Spleen (tissue), 11 donors: Measurements from ENCODE around the gene SESN2. TPM values are rescaled to one million over a fixed set of nuclear protein-coding genes. Genes with fewer than 3 reads are reported as not detected.

Experiments
- DNase-seq: peaks from one replicate; pipeline ENCODE4 v3.0.0-alpha.2; 2020
- H3K27ac ChIP-seq, 8 donors: fragments of 200-600 bp; sonication (generic) in 7 of 8; 1 replicate in 4 of 8; 2 replicates in 4 of 8; pipeline versions ENCODE4 v1.5.0 to v1.8.0; 2016 to 2021; ENCODE audit warnings: inconsistent platforms in 4 of 8, mild to moderate bottlenecking in 4 of 8, moderate library complexity in 1 of 8
- H3K27me3 ChIP-seq, 7 donors: fragments of 200-600 bp; sonication (generic) in 6 of 7; replicated peaks in 1 of 7; 1 replicate in 4 of 7; 2 replicates in 3 of 7; pipeline versions ENCODE4 v1.5.0 to v1.8.0; 2016 to 2021; ENCODE audit warnings: inconsistent platforms in 3 of 7, mild to moderate bottlenecking in 1 of 7
- H3K36me3 ChIP-seq, 6 donors: fragments of 200-600 bp; sonication (generic) in 5 of 6; 1 replicate in 4 of 6; 2 replicates in 2 of 6; pipeline versions ENCODE4 v1.5.0 to v1.8.0; 2016 to 2021; ENCODE audit warnings: inconsistent platforms in 2 of 6
- H3K4me1 ChIP-seq, 6 donors: fragments of 200-600 bp; sonication (generic) in 5 of 6; 1 replicate in 3 of 6; 2 replicates in 3 of 6; pipeline versions ENCODE4 v1.5.0 to v1.8.0; 2016 to 2021; ENCODE audit warnings: inconsistent platforms in 3 of 6
- H3K4me3 ChIP-seq, 8 donors: fragments of 200-600 bp; sonication (generic) in 7 of 8; 1 replicate in 4 of 8; 2 replicates in 4 of 8; pipeline versions ENCODE4 v1.5.0 to v1.8.0; 2016 to 2021; ENCODE audit warnings: inconsistent platforms in 4 of 8, mild to moderate bottlenecking in 4 of 8, moderate library complexity in 2 of 8
- H3K9me3 ChIP-seq, 8 donors: fragments of 200-600 bp; sonication (generic) in 7 of 8; 1 replicate in 4 of 8; 2 replicates in 4 of 8; pipeline versions ENCODE4 v1.5.0 to v1.8.0; 2016 to 2021; ENCODE audit warnings: inconsistent platforms in 4 of 8
- CTCF ChIP-seq, 11 experiments: fragments of 200-600 bp in 7 of 11; fragments of 450-650 bp in 4 of 11; sonication (generic) in 4 of 11; IDR thresholded peaks in 8 of 11; conservative IDR thresholded peaks in 3 of 11; 1 replicate in 7 of 11; 2 replicates in 4 of 11; pipeline versions ENCODE4 v1.4.0 to v1.8.0; 2016 to 2021; ENCODE audit warnings: antibody characterized with exemption in 11 of 11, inconsistent platforms in 4 of 11, mild to moderate bottlenecking in 1 of 11
- POLR2A ChIP-seq, 3 donors: fragments of 450-650 bp; IDR thresholded peaks; one replicate each; pipeline ENCODE4 v1.5.1; 2017; ENCODE audit warnings: antibody characterized with exemption in 3 of 3, mild to moderate bottlenecking in 1 of 3
- POLR2AphosphoS5 ChIP-seq, 3 donors: sonication (generic); formaldehyde crosslinking; IDR thresholded peaks; one replicate each; pipeline ENCODE4 v1.5.1; 2017; ENCODE audit warnings: antibody characterized with exemption in 3 of 3
- WGBS, 5 donors: extraction: QIAGEN DNeasy Blood & Tissue Kit in 3 of 5; methylation state at CpG; one replicate each; pipeline versions ENCODE4 v1.1.5 to v1.1.7; 2013 to 2018; 5-methylcytosine and 5-hydroxymethylcytosine counted together
- intact Hi-C: fragments of 100-400 bp; cut with DNase I; formaldehyde crosslinking; loops from one replicate; pipeline ENCODE4 v1.15.0; 2023; ENCODE audit warnings: low total_unique reads
- polyA plus RNA-seq, 3 donors: library from polyadenylated mRNA; stranded (reverse); fragments of 200-250 nt; gene quantifications; one replicate each; pipeline ENCODE4 v1.2.1, GENCODE V29; 2013
- total RNA-seq, 7 donors: library from RNA; depleted of rRNA in 3 of 7; stranded (reverse); fragments of >200 nt in 3 of 7; fragmentation: NEBNext Ultra II Directional in 4 of 7; extraction: Animal tissue kit (Norgen Biotek cat#: 25700) in 4 of 7; gene quantifications; one replicate each; pipeline versions ENCODE4 v1.1.0 to v1.2.1, GENCODE V29; 2016 to 2021
- donor health status: healthy with polysubstance abuse.
- donor health status: DM: no; HTN: no; CAD: no; lungs with moderate emphysema.
- donor health status: DM: no; HTN: no; CAD: no.
- donor health status: Bipolar disorder and iron deficiency.
- donor health status: healthy.
- donor health status: DM: no; HTN: no; CAD: no.
- donor health status: DM: yes; HTN: yes; CAD: no.

The SESN2 gene
- total and polyA plus RNA-seq, 10 donors, result 2.4 to 16.7 (median 8.2) TPM

DNA sequence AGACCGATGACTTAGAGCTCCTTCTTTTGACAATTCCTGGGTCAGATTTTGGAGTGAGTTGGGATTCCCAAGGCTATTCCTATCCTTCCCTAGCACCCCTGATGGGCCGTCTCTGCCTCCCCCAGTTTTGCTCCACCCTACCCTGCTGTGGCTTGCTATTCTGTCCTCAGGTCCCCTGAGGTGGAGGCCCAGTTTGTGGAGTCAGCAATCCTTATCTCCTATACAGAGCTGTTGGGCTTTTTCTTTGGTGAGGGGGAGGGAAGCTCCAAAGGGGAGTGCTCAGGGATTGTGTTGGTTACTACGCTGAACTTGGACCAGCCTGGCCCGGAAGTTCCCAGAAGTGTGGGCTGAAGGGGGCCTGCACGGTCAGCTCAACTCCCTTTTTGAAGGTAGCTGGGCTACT is 7.6 kb downstream of the SESN2 start:
- no peak for TF ChIP-seq CTCF (IDR thresholded peaks at IDR 0.05 in 8 of 11, conservative IDR thresholded peaks at IDR 0.05 in 3 of 11)
- no peak for TF ChIP-seq POLR2A (IDR thresholded peaks at IDR 0.05)
- no peak for TF ChIP-seq POLR2AphosphoS5 (IDR thresholded peaks at IDR 0.05)
- Histone ChIP-seq H3K36me3 (peaks cover 0 to 32% (median 6%) of the 10 kb centered on the region in 6 donors), H3K9me3 (no peaks in the 10 kb centered on the region), H3K4me1 (peaks cover 0 to 53% (median 7%) of the 10 kb centered on the region in 6 donors), H3K27me3 (no peaks in the 10 kb centered on the region), H3K27ac (no peak overlapping the region), H3K4me3 (no peak overlapping the region)
- no peak for DNase-seq
- 45 to 81% (median 75%) methylated on average over 5 of the region's 5 CpGs for WGBS, 5 donors
- intact Hi-C loops, result loop anchor here (10.0 kb wide), 1 partner anchor 58 kb away; the partner anchor contains the start of gene MED18

- intact Hi-C loops, result loop anchor here (10.0 kb wide), 1 partner anchor 57 kb away; the partner anchor contains the start of gene MED18
- TF ChIP-seq POLR2AphosphoS5 (IDR thresholded peaks at IDR 0.05) (no peak), POLR2A (IDR thresholded peaks at IDR 0.05) (no peak), CTCF (IDR thresholded peaks at IDR 0.05 in 8 of 11, conservative IDR thresholded peaks at IDR 0.05 in 3 of 11) (no peak)
- Histone ChIP-seq H3K27ac (no peak overlapping the region), H3K27me3 (no peaks in the 10 kb centered on the region), H3K36me3 (peaks cover 0 to 39% (median 13%) of the 10 kb centered on the region in 6 donors), H3K4me3 (no peak overlapping the region), H3K9me3 (no peaks in the 10 kb centered on the region), H3K4me1 (peaks cover 0 to 46% (median 3%) of the 10 kb centered on the region in 6 donors)
- WGBS, 5 donors, result 88 to 98% (median 92%) methylated on average over 2 of the region's 2 CpGs
- no peak for DNase-seq
Observed at GRCh38 chr1:28267633-28268032, 8.3 kb downstream of the SESN2 start.

DNA sequence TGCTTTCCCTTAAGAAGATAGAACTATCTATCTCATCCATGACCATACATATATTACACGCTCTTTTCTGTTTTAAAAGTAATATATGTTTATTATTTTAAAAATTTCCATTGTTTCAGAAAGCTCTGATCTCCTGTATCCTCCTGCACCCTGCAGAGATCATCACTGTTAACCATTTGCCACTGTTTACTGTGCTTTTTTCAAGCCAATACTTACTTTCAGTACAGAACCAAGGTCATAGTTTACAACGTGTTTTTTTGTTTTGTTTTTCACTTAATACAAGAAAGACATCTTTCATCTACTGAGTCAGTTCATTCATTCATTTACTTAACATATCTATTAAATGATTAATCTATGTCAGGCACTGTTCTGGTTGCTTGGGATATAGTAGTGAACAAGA is 10.2 kb downstream of the SESN2 start:
- intact Hi-C loops, result loop anchor here (10.0 kb wide), 1 partner anchor 55 kb away; the partner anchor contains the start of gene MED18
- H3K4me1 ChIP-seq, result peaks cover 0 to 31% (median 3%) of the 10 kb centered on the region in 6 donors
- no peak overlapping the region for H3K27ac ChIP-seq
- no peak overlapping the region for H3K4me3 ChIP-seq
- H3K27me3 ChIP-seq, result no peaks in the 10 kb centered on the region
- TF ChIP-seq POLR2AphosphoS5 (IDR thresholded peaks at IDR 0.05) (no peak), CTCF (IDR thresholded peaks at IDR 0.05 in 8 of 11, conservative IDR thresholded peaks at IDR 0.05 in 3 of 11) (no peak), POLR2A (IDR thresholded peaks at IDR 0.05) (no peak)
- H3K9me3 ChIP-seq, result no peaks in the 10 kb centered on the region
- DNase-seq, result no peak
- H3K36me3 ChIP-seq, result peaks cover 0 to 58% (median 29%) of the 10 kb centered on the region in 6 donors
- WGBS, 5 donors, result 70 to 88% (median 81%) methylated on average over 2 of the region's 2 CpGs

DNA sequence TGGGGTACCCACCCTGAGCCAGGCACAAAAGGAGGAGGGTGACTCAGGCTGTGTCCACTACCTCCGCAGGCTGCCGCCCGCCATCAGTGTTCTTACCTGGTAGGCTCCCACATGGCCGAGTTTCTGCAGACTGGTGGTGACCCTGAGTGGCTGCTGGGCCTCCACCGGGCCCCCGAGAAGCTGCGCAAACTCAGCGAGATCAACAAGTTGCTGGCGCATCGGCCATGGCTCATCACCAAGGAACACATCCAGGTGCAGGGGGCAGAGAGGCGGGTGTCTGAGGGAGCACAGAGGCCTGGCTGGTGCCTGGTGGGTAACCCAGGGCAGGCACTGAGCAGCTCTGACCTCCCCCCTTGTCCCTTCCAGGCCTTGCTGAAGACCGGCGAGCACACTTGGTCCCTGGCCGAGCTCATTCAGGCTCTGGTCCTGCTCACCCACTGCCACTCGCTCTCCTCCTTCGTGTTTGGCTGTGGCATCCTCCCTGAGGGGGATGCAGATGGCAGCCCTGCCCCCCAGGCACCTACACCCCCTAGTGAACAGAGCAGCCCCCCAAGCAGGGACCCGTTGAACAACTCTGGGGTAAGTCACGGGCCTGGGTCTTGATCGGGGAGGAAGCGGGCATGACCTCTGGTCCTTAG is 13.0 kb downstream of the SESN2 start:
- H3K36me3 ChIP-seq, result peaks cover 0 to 85% (median 50%) of the 10 kb centered on the region in 6 donors
- no peaks in the 10 kb centered on the region for H3K27me3 ChIP-seq
- intact Hi-C loops, result no loop called here
- H3K27ac ChIP-seq, result no peak overlapping the region
- H3K9me3 ChIP-seq, result no peaks in the 10 kb centered on the region
- TF ChIP-seq POLR2AphosphoS5 (IDR thresholded peaks at IDR 0.05) (peak in 1 of 3 donors; percentile 13), CTCF (IDR thresholded peaks at IDR 0.05 in 8 of 11, conservative IDR thresholded peaks at IDR 0.05 in 3 of 11) (no peak)
- WGBS, 5 donors, result 93 to 97% (median 96%) methylated on average over 16 to 20 of the region's 20 CpGs
- H3K4me3 ChIP-seq, result no peak overlapping the region
- H3K4me1 ChIP-seq, result peaks cover 0 to 11% (median 0%) of the 10 kb centered on the region in 6 donors
- no peak for DNase-seq
